Large intestine (tissue), 3 donors: Measurements from ENCODE around the gene LPP. TPM values are rescaled to one million over a fixed set of nuclear protein-coding genes. Genes with fewer than 3 reads are reported as not detected.
A peak's percentile ranks its signal among the peaks of the same experiment; 100 is the strongest.

ENCODE experiments used
- DNase-seq, 2 donors: peaks; one replicate each; pipeline versions ENCODE4 v3.0.0 to v3.0.0-alpha.2; 2013
- H3K27ac ChIP-seq: one replicate; pipeline ENCODE4 v1.5.1; 2013; ENCODE audit warnings: low read length
- H3K27me3 ChIP-seq: 2 replicates; pipeline ENCODE4 v1.6.1; 2013; ENCODE audit warnings: low read length; ENCODE audit not compliant: control insufficient read depth, insufficient read depth
- H3K36me3 ChIP-seq: 2 replicates; pipeline ENCODE4 v1.6.1; 2013; ENCODE audit warnings: low read length; ENCODE audit not compliant: control insufficient read depth, insufficient read depth
- H3K4me1 ChIP-seq: one replicate; pipeline ENCODE4 v1.6.1; 2013; ENCODE audit warnings: low read length; ENCODE audit not compliant: control insufficient read depth, insufficient read depth
- H3K4me3 ChIP-seq: one replicate; pipeline ENCODE4 v1.5.1; 2013; ENCODE audit warnings: low read length
- H3K9me3 ChIP-seq: one replicate; pipeline ENCODE4 v1.6.1; 2013; ENCODE audit warnings: mild to moderate bottlenecking, low read depth, low read length, moderate library complexity; ENCODE audit not compliant: control insufficient read depth
- WGBS: methylation state at CpG from one replicate; pipeline ENCODE4 v1.1.5; 2013; ENCODE audit warnings: low lambda C conversion rate; ENCODE audit not compliant: insufficient coverage; 5-methylcytosine and 5-hydroxymethylcytosine counted together
- polyA plus RNA-seq: library from polyadenylated mRNA; unstranded; fragments of 120-200 nt; gene quantifications from one replicate; pipeline ENCODE4 v1.2.1, GENCODE V29; 2013

LPP gene
- polyA plus RNA-seq, 1 donor = 41.2 TPM

DNA sequence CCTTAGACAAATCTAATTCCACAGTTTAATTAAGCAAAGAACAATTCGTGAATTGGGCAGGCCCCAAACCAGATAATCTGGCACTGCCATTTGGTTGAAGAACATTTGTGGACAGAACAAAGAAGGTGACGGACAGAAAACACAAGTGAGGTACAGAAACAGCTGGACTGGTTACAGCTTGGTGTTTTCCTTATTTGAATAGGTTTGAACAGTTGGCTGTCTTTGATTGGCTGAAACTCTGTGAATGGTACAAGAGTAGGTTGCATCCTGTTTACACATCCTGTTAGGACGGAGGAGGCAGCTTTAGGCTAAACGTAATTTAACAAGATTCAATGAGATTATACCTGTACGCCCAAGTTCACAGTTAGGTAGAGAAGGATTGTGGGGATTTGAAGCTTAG lies 114.4 kb downstream of the LPP start:
- H3K4me1 ChIP-seq = peaks cover 28% of the 10 kb centered on the region
- no peaks in the 10 kb centered on the region for H3K9me3 ChIP-seq
- no CpG with 5 or more reads among the region's 5 CpGs for WGBS
- peak overlapping the region; percentile 36 for H3K27ac ChIP-seq
- no peak for DNase-seq
- H3K27me3 ChIP-seq = no peaks in the 10 kb centered on the region
- no peak overlapping the region for H3K4me3 ChIP-seq
- peaks cover 2% of the 10 kb centered on the region for H3K36me3 ChIP-seq

DNA sequence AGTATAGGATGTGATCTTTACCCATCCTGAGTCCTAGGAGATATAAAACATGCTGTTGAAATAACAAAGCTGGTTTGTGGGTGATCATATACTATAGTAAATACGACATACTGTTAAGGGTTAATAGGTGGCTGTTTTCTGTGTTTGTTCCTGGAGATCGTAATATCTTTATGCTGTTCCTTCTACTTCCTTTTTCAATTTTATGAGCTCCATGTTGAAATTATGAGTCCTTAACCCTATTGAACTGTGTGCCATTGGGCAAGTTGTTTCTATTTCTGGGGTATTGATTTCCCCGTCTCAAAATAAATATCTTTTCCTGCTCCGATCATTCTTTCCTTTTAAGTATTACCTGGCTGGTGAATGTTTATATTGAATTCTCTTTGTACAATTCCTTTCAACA lies 115.1 kb downstream of the LPP start:
- H3K4me3 ChIP-seq = no peak overlapping the region
- WGBS = 100% methylated on average over 1 of the region's 4 CpGs
- no peaks in the 10 kb centered on the region for H3K9me3 ChIP-seq
- H3K27ac ChIP-seq = no peak overlapping the region
- no peak for DNase-seq
- peaks cover 2% of the 10 kb centered on the region for H3K36me3 ChIP-seq
- H3K27me3 ChIP-seq = no peaks in the 10 kb centered on the region
- peaks cover 22% of the 10 kb centered on the region for H3K4me1 ChIP-seq

DNA sequence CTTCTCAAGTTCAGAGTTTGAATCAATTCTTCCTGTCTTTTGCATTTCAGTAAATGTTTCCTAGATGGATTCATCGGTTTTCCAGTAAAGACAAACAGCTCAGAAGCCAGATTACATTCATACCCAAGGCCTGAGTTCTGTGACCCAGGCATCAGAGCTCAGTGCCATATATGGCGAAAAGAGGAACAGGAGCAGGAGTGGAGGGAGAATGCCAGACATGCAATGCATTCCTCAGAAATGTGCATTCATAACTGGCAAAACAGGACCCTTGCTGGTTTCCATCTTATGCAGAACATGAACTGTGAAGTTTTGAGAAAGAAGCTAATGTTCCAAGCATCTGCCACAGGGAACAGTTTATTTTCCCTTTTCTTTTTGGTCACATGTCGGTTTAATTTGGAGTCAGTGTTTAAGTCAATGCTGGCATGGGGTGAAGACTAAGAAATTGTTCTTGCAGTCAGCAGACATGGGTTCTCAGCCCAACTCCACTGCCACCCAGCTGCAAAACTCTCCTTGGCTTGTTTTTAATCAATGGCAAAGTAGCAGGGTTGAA lies 116.5 kb downstream of the LPP start:
- Histone ChIP-seq H3K9me3 (no peaks in the 10 kb centered on the region), H3K27me3 (no peaks in the 10 kb centered on the region), H3K4me1 (peaks cover 25% of the 10 kb centered on the region), H3K4me3 (no peak overlapping the region), H3K36me3 (peaks cover 2% of the 10 kb centered on the region), H3K27ac (peak overlapping the region; percentile 27)
- no CpG with 5 or more reads among the region's 3 CpGs for WGBS
- DNase-seq = peak in 1 of 2 donors; percentile 50

DNA sequence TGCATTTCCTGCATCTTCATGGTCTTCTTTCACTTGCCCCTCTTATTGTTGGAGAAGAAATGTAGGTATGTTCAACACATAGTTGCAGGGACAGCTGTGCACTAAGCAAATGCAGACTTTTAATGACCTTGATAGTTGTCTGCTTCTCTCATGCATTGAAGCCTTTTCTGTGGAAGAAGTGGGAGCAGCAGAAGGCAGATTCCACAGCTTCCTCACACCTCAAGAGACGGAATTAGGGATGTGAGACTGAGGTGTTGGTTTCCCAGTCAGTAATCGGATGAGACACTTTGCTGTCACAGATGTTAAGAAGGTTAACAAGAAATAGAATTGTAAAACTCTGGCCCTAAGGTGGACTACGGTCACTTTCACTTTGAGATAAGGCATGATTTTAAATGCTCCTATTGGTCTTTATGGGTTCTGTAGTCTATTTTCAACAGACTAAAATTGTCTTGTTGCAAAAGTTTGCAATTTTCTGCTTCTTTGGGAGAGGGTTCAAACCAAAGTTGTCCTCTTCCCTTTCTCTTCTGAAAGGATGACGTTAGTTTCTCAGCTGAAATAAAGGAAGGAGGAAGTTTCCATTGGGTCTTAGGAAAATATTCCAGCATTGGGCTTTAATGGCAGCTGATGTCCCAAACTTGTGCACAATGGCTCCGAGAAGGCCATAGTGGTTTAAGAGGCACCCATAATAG lies 117.4 kb downstream of the LPP start:
- H3K4me3 ChIP-seq = no peak overlapping the region
- no peak for DNase-seq
- peak overlapping the region; percentile 27 for H3K27ac ChIP-seq
- peaks cover 2% of the 10 kb centered on the region for H3K36me3 ChIP-seq
- H3K9me3 ChIP-seq = no peaks in the 10 kb centered on the region
- H3K4me1 ChIP-seq = peaks cover 25% of the 10 kb centered on the region
- no peaks in the 10 kb centered on the region for H3K27me3 ChIP-seq
- whole genome bisulfite sequencing = 60% methylated on average over 1 of the region's 5 CpGs

DNA sequence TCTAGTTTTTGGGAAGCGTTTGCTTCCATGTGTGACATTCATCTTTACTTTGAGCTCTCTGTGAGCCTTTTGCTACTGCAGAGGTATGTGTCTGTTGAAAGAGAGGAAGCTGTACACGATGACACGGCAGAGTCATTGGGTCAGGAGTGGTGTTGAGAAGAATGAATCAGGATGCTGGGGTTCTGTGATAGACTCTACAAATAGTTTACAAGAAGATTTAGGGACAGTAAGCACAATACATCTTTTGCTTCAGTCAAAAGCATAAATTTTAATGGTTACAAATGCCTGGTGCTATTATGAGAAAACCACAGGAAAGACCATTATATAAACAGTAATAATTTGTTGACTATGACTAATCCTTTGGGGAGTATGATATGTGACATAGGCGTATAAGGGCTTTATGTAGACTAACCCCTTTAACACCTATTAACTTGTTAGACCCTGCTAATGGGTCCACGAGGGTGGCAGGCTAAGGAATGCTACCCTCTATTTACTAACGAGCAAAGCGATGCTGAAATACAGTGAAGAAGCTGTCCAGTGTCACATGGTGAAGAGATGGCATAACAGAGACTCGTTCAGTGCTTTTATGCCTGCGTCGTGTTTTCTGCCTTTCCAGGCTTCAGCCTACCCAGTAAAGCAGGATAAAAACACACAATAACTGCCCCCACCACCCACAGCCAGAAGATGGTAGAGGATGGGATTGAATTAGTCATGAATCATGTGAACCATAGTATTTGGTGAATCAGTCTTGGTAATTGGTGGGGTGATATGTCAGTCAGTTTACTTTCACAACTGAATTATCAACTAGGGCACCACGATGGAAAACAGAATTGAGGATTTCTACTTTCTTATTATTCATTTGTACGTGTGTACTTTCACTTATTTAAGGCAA lies 118.8 kb downstream of the LPP start:
- Histone ChIP-seq H3K9me3 (no peaks in the 10 kb centered on the region), H3K27ac (no peak overlapping the region), H3K4me1 (peaks cover 20% of the 10 kb centered on the region), H3K36me3 (peaks cover 4% of the 10 kb centered on the region), H3K27me3 (no peaks in the 10 kb centered on the region), H3K4me3 (no peak overlapping the region)
- DNase-seq = no peak
- WGBS = 80% methylated on average over 1 of the region's 12 CpGs

DNA sequence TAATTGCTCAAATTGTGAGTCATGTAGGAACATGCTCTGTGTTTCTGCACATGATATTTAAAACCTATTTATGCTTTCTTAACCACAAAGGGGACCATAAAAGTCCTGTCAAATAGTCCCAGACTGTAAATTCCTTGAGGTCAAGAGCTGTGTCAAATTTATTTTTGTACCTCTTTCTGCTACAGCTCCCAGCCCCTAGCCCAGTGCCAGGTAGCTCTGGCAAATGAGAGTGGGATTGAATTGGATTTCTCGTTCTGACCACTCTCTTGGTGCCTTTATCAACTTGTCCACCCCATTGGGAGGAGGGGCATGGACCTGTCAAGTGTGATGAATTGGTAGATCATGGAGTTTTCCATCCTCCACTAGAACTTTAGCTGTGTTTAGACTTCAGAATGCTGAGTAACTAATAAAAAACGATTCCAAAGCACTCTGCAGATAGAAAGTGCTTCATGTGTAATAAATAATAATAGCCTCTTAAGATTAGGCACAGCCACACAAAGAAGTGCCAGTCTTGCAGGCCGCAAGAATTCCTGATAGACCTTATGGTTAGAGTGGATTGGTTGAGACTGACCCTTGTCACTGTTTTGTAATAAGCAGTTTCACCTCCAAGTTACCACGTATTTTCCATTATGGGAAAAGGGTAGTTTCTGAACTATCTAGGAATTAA lies 120.4 kb downstream of the LPP start:
- Histone ChIP-seq H3K36me3 (peaks cover 9% of the 10 kb centered on the region), H3K9me3 (no peaks in the 10 kb centered on the region), H3K4me1 (peaks cover 12% of the 10 kb centered on the region), H3K27me3 (no peaks in the 10 kb centered on the region), H3K27ac (peak overlapping the region; percentile 69), H3K4me3 (no peak overlapping the region)
- DNase-seq = peak; percentile 79 to 90
- WGBS = 33% methylated on average over 1 of the region's 4 CpGs

DNA sequence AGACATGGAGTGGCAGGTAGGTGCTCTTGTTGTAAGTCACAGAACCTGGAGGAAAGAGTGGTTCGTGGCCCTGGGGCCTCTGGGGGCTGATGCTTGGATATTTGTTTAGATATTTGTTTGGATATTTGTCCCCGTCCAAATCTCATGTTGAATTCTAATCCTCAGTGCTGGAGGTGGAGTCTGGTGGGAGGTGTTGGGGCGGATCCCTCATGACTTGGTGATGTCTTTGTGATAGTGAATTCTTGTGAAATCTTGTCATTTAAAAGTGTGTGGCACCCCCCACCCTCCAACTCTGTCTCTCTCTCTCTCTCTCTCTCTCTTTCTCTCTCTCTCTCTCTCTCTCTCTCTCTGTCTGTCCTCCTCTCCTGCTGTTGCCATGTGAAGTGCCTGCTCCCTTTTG lies 122.4 kb downstream of the LPP start:
- H3K4me1 ChIP-seq = peaks cover 8% of the 10 kb centered on the region
- H3K27ac ChIP-seq = no peak overlapping the region

DNA sequence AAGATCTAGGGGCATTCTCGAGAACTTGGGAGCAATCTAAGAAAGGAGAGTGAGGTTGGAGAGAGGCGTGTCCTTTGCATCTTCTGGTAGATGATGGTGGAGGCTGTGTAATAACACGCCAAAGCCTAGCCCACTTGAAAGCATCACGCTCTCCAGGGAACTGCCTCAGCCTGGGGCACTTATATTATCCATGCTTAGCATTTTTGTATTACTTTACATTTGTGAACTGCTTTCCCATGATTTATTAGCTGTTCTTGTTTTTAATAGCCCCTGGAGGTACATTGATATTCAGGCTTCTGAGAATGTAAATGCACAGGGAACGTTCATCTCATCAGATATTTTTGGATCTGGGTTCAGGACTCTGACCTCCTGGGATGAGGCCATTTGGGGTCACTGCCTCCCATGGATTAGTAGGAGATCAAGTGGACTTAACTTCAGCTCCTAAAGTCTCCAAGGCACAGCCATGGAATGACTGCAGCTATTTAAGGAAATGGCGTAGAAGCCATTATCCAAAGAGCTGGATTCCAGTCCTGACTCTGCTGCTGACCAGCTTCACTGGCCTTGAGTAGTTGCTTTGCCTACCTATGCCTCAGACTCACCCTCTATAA lies 124.9 kb downstream of the LPP start:
- WGBS = no CpG with 5 or more reads among the region's 6 CpGs
- Histone ChIP-seq H3K27ac (no peak overlapping the region), H3K27me3 (no peaks in the 10 kb centered on the region), H3K4me1 (peaks cover 16% of the 10 kb centered on the region), H3K36me3 (peaks cover 7% of the 10 kb centered on the region), H3K9me3 (no peaks in the 10 kb centered on the region), H3K4me3 (no peak overlapping the region)
- no peak for DNase-seq

More for the DNA sequence above, 122.4 kb downstream of the LPP start:
- no CpG with 5 or more reads among the region's 3 CpGs for WGBS
- H3K4me3 ChIP-seq = no peak overlapping the region
- H3K36me3 ChIP-seq = peaks cover 9% of the 10 kb centered on the region
- no peak for DNase-seq
- H3K27me3 ChIP-seq = no peaks in the 10 kb centered on the region
- H3K9me3 ChIP-seq = no peaks in the 10 kb centered on the region

DNA sequence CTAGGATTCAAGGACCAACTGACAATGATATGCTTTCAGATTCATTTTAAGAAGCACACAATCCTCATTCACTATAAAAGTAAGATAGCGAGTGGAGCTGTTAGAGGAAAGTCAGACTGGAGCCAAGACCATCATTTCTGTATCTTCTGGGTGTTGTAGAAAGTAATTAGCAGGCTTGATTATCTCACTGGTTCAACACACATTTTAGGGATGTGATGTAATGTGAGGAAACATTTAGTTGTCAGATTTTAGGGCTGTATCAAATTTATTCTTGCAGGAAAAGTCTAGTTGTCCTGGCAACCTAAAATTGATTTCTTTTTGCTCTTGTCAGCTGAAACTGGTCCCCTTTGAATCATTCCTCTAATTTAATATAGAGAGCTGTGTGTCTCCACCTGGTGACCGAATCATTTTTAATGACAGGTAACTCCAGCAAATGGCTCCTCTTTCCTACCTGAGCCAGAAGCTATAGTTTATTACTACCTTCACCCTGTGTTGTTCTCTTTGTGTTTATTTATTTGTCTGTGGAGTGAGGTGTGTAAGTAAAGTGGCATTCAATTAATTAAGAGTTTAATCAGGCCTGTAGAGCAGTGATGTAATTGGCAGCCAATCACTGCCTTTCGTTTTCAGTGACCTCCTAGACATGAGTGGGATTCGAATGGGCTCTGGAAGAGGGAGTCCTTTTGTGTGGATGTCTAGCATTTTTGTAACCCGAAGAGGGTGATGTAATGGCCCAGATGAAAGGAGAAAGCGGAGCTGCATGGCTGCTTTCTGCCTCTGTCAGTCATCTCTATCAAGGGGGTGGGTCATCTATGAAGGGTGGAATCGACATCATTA lies 125.8 kb downstream of the LPP start:
- Histone ChIP-seq H3K27ac (no peak overlapping the region), H3K4me1 (peaks cover 19% of the 10 kb centered on the region), H3K9me3 (no peaks in the 10 kb centered on the region), H3K36me3 (peaks cover 7% of the 10 kb centered on the region), H3K4me3 (no peak overlapping the region), H3K27me3 (no peaks in the 10 kb centered on the region)
- DNase-seq = no peak
- WGBS = no CpG with 5 or more reads among the region's 7 CpGs
